Lower lobe of right lung (tissue), 2 donors: ENCODE measurements around the gene KATNBL1. TPM values are rescaled to one million over a fixed set of nuclear protein-coding genes. Genes with fewer than 3 reads are reported as not detected.

Source experiments
- ATAC-seq, 2 donors: fragments of 200-7000 bp; cut with Tn5 transposase; one replicate each; pipeline ENCODE4 v1.9.1; 2020 to 2022; ENCODE audit warnings: mild to moderate bottlenecking in 2 of 2, moderate library complexity in 2 of 2
- DNase-seq: peaks from one replicate; pipeline ENCODE4 v3.0.0-alpha.2; 2020
- H3K27ac ChIP-seq: fragments of 200-600 bp; one replicate; pipeline ENCODE4 v1.8.0; 2022
- H3K27me3 ChIP-seq: fragments of 200-600 bp; one replicate; pipeline ENCODE4 v1.8.0; 2022; ENCODE audit warnings: low read depth
- H3K36me3 ChIP-seq: fragments of 200-600 bp; one replicate; pipeline ENCODE4 v1.8.0; 2022; ENCODE audit warnings: mild to moderate bottlenecking
- H3K4me1 ChIP-seq: fragments of 200-600 bp; one replicate; pipeline ENCODE4 v1.8.0; 2022
- H3K4me3 ChIP-seq: fragments of 200-600 bp; one replicate; pipeline ENCODE4 v1.8.0; 2022; ENCODE audit warnings: mild to moderate bottlenecking
- H3K9me3 ChIP-seq: fragments of 200-600 bp; one replicate; pipeline ENCODE4 v1.8.0; 2022
- intact Hi-C: fragments of 100-400 bp; cut with DNase I; formaldehyde crosslinking; loops from one replicate; pipeline ENCODE4 v1.11.0; 2022
- total RNA-seq: library from RNA; stranded (reverse); fragmentation: NEBNext Ultra II Directional; extraction: Animal tissue kit (Norgen Biotek cat#: 25700); gene quantifications from one replicate; pipeline ENCODE4 v1.2.1, GENCODE V29; 2021
- TF ChIP-seq, protein P1 (sequence below): fragments of 200-600 bp; IDR thresholded peaks from one replicate; pipeline ENCODE4 v1.8.0; 2022; ENCODE audit warnings: antibody characterized with exemption, mild to moderate bottlenecking
- donor health status: DM: no; HTN: yes; CAD: no; lungs with severe emphysema.

KATNBL1 gene
- total RNA-seq, 1 donor from 2014 or later = 44.1 TPM

DNA sequence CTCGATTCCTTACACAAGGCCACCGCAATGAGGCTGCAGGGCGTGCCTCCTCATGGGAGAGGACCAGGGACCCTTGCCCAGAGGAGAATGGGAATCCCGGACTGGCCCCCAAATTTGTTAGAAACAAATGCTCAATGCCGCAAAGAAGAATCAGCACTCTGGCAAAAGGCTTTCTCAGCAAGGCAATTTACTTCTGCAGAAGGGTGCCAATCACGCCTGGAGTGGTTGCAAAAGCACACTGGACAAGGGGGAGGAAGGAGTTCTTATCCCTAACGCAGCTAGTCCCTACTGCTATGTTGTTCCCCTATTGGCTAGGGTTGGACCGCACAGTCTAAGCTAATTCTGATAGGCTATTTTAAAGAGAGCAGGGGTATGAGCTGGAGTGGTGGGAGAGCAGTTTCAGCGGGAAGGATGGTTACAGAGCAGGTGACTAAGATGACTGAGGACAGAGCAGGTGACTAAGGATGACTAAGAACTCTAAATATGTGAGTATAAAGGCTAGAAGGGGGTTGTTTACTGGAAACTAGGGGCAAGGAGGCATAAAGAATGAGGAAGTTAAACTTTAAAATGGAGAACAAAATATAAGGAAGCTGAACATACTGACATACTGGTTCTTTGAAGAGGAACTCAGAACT, 48.5 kb downstream of the KATNBL1 start:
- H3K36me3 ChIP-seq = no peaks in the 10 kb centered on the region
- intact Hi-C loops = no loop called here

DNA sequence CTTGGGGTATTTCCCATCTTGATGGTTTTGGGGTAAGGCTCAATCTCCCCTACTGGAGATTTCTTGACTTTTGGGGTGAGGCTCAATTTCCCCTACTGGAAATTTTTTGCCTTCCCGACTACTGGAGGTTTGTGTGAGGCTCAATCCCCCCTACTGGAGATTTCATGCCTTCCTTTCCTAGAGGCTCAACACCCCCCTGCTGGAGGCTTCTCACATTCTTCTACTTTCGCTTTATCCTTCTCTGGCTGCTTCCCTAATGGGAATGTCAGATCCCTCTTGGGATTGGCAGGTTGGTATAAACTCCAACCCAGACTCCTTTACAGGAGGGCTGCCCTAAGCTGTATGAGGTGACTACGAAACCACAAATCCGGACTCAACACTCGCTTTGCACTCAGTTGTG, 49.2 kb downstream of the KATNBL1 start:
- DNase-seq (no peak), ATAC-seq (no peak)
- Histone ChIP-seq H3K4me3 (no peak overlapping the region), H3K4me1 (no peaks in the 10 kb centered on the region), H3K36me3 (no peaks in the 10 kb centered on the region), H3K9me3 (peaks cover 17% of the 10 kb centered on the region), H3K27me3 (no peaks in the 10 kb centered on the region), H3K27ac (no peak overlapping the region)
- intact Hi-C loops = no loop called here
- TF ChIP-seq, protein P1, sequence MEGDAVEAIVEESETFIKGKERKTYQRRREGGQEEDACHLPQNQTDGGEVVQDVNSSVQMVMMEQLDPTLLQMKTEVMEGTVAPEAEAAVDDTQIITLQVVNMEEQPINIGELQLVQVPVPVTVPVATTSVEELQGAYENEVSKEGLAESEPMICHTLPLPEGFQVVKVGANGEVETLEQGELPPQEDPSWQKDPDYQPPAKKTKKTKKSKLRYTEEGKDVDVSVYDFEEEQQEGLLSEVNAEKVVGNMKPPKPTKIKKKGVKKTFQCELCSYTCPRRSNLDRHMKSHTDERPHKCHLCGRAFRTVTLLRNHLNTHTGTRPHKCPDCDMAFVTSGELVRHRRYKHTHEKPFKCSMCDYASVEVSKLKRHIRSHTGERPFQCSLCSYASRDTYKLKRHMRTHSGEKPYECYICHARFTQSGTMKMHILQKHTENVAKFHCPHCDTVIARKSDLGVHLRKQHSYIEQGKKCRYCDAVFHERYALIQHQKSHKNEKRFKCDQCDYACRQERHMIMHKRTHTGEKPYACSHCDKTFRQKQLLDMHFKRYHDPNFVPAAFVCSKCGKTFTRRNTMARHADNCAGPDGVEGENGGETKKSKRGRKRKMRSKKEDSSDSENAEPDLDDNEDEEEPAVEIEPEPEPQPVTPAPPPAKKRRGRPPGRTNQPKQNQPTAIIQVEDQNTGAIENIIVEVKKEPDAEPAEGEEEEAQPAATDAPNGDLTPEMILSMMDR = no peak

More for the DNA sequence above, 48.5 kb downstream of the KATNBL1 start:
- Histone ChIP-seq H3K9me3 (peaks cover 17% of the 10 kb centered on the region), H3K4me3 (no peak overlapping the region), H3K4me1 (no peaks in the 10 kb centered on the region), H3K27me3 (no peaks in the 10 kb centered on the region), H3K27ac (no peak overlapping the region)
- TF ChIP-seq, protein P1 = no peak
- DNase-seq (no peak), ATAC-seq (peak in 1 of 2 donors; percentile 19)

DNA sequence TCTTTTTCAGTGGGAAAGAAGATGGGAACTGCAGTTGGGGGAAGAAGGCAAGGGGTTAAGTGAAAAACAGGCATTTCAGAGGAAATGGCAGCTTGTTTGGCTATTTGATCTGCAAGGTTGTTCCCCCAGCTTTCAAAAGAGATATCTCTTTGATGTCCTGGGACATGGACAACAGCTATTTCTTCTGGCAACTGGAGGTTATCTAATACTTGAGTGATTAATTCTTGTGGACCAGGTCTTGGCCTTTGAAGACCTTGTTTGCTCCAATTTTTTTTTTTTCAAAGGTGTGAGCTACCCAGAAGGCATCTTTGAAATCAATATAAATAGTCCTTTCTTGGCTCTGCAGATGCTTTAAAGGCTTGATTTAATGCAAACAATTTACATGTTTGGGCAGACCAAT, 51.5 kb downstream of the KATNBL1 start:
- peaks cover 33% of the 10 kb centered on the region for H3K9me3 ChIP-seq
- intact Hi-C loops = no loop called here
- no peak overlapping the region for H3K4me3 ChIP-seq
- peaks cover 12% of the 10 kb centered on the region for H3K36me3 ChIP-seq
- TF ChIP-seq, protein P1 = no peak
- DNase-seq = no peak
- no peaks in the 10 kb centered on the region for H3K27me3 ChIP-seq
- no peak overlapping the region for H3K27ac ChIP-seq
- H3K4me1 ChIP-seq = no peaks in the 10 kb centered on the region
- no peak for ATAC-seq

DNA sequence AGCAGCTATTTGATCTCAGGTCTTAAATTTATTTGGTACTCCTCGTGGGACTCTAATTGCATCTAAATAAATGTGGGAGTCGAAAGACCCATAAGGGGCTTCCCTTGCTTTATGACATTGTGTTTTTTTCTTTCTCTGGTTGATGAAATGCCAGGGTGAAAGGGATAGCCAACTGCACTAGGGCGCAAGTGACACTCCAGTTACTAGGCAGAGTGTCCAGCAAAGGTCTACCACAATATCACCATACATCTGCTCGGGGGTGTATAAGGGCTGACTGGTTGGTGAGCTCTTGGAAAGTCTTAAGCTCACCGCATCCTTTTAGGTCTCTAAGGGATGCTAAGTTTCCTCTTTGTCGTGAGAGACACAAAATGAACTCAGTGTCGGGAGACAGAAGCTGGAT, 54.0 kb downstream of the KATNBL1 start:
- Histone ChIP-seq H3K9me3 (peaks cover 19% of the 10 kb centered on the region), H3K4me3 (no peak overlapping the region), H3K27ac (no peak overlapping the region), H3K36me3 (peaks cover 36% of the 10 kb centered on the region), H3K27me3 (no peaks in the 10 kb centered on the region), H3K4me1 (no peaks in the 10 kb centered on the region)
- no peak for DNase-seq
- no peak for ATAC-seq
- intact Hi-C loops = no loop called here
- TF ChIP-seq, protein P1 = no peak

DNA sequence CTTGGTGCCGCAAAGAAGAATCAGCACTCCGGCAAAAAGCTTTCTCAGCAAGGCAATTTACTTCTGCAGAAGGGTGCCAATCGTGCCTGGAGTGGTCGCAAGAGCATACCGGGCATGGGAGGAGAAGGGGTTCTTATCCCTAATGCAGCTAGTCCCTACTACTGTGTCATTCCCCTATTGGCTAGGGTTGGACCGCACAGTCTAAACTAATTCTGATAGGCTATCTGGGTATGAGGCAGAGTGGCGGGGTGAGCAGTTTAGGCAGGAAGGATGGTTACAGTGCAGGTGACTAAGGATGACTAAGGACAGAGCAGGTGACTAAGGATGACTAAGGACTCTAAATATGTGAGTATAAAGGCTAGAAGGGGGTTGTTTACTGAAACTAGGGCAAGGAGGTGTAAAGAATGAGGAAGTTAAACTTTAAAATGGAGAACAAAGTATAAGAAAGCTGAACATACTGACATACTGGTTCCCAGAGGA, 55.1 kb downstream of the KATNBL1 start:
- no peaks in the 10 kb centered on the region for H3K4me1 ChIP-seq
- H3K27me3 ChIP-seq = no peaks in the 10 kb centered on the region
- TF ChIP-seq, protein P1 = no peak
- no peak overlapping the region for H3K27ac ChIP-seq
- peaks cover 15% of the 10 kb centered on the region for H3K9me3 ChIP-seq
- DNase-seq (no peak), ATAC-seq (no peak)
- H3K36me3 ChIP-seq = peaks cover 47% of the 10 kb centered on the region
- intact Hi-C loops = no loop called here
- no peak overlapping the region for H3K4me3 ChIP-seq
